GM19452 (cell line): ENCODE results near the gene RALGDS.

Experiments used
- ATAC-seq: cut with Tn5 transposase; IDR thresholded peaks from one replicate; pipeline ENCODE4 v1.9.1; 2021; ENCODE audit not compliant: unreplicated experiment

Gene RALGDS

DNA sequence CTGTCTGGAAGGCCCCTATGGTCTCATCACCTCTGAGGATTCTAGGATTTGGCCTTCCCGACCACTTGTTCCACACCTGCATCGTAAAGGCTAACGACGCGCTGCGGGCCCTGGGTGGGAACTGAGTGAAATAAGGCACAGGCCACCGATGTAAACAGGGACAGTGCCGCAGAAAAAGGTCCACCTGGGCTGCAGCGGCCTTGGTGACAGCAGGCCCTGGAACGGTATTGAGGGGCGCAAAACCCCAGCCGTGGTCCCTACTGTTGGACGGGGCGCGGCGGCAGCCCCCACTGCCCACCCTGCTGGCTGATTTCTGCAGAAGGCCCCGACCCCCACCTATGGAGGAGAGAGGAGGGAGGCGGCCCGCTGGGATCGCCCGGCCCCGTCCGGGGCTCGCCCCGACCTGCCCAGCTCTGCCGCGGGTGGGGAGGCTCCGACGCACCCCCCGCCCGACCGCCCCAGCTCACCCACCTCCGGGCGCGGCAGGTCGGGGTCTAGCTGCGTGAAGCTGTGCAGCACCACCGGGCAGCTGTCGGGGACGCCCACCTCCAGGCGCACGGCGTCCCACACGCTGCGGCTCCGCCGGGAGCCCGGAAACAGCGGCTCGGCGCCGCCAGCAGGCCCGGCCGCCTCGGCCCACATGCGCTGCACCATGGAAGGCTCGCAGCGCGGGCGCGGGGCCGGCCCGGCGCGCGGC, 391 bp downstream of the RALGDS start:
- peak; percentile 21 for ATAC-seq

DNA sequence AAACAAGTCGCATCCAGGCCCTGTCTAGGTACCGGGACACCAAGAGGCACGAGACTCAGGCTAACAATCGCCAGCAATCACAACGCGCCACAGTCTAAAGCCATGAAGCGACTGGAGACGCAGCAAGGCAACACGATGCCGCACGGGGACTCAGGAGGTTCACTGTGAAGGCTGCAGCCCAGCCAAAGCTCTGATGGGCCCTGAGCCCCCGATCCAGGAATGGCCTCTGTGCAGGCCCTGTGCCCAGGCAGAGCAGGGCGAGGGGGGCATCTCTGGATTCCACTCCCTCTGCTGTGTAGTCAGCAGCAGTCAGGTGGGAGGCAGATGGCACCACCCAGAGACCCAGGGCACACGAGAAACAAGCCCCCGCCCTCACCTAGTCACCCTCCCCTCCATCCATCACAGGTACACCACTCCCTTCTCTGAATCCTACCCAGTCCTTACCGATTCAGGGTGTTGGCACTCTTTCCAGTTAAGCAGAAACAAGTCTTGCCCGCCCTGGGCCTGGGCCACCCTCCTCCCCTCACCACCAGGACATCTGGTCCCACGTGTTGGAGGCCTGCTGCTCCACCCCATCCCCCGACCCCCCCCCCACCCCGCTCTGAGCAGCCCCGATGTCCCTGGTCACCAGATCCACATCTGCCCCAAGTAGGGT, 1.1 kb downstream of the RALGDS start:
- no peak for ATAC-seq

DNA sequence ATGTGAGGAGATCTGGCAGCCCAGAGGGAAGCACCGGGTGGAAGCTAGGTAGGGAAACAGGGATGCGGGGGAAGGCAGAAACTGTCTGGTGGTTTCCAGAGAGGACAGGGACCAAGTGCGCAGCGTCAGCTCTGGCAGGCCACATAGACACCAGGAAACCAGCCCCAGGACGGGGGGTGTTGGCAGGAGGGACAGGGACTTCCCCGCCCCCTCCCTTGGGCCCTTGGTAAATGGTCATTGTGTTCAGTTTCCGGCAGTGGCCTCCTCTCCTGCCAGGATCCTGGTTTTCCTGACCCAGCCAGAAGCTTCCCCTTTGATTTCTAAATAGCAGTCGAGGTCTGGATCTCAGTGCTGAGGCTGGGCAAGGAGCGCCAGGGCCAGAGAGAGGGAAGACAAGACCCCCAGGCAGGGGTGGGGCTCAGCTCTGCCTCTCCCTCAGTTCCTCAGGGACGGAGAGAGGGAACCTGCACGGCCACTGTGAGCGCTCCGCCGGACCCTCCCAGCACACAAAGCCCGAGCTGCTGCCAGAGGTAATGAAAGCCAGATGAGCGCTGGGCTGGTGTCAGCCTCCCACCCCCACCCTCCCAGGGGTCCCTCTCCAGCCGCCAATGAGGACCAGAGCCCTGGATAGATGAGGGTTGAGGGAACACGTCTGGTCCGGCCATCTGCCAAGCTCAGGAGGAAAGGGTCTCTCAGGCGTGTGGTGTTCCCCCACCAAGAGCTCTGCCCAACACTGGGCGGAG, 1.8 kb downstream of the RALGDS start:
- no peak for ATAC-seq

- ATAC-seq: no peak
Measured at GRCh38 chr9:133118568-133118967, 2.5 kb downstream of the RALGDS start.

DNA sequence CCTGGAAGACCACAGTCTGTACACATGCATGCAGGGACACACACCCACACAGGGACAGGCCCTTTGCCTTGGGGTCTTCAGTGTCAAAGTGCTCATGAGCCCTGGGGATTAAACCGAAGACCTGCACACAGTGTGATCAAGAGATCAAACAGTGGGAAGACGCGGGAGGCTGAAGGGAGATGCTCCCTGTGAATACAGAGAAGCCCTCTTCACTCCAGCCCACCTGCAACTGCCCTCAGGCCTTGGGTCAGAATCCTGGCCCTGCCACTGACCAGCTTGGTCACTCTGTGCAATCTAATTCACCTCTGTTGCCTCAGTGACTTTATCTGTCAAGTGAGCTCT, 2.9 kb downstream of the RALGDS start:
- no peak for ATAC-seq

DNA sequence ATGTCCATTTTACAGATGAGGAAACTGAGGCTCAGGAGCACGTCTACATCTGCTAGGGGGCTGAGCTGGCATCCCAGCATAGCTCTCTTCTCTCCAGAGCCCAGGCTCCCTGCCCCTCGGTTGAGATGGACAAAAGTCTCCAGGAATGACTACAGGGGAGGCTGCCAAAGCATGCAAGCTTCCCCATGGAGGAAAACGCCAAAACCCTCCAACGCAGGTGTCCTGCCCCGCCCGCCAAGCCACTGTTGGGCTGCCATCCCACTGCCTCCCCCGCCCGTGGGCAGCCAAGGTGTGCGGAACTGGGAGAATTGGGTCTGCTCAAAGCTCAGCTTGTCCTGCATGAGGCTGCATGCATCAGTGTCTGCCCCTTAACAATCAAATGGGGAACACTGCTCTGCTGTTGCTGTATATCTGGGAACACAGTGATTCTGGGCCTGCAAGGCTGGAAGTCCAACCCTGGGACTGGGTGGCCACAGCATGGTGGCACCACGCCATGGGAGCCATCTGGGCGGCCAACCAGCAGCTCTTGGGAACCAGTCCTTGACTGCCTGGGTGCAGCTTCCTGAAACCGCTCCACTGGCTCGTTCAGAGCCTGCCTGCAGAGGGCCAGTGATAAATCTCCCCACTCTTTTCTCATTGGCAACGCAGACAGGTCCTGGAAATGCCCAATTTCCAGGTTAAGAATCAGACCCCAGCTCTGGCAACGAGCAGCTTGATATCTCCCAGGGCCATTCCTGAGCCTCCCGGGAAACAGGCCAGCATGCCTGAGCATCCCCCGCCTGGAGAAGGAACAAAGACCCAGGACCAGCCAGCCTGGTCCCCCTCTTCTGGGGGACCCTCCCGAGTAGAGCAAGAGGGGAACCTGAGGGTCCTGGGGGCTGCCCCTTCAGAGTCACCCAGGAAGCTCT, 3.5 kb downstream of the RALGDS start:
- no peak for ATAC-seq

GRCh38 chr9:133116346-133117231, 4.5 kb downstream of the RALGDS start:
- ATAC-seq: no peak

- peak; percentile 62 for ATAC-seq
Measured at GRCh38 chr9:133115604-133116345, 5.3 kb downstream of the RALGDS start.

- no peak for ATAC-seq
Measured at GRCh38 chr9:133114886-133115603, 6.0 kb downstream of the RALGDS start.

GRCh38 chr9:133113949-133114885, 6.8 kb downstream of the RALGDS start:
- no peak for ATAC-seq

DNA sequence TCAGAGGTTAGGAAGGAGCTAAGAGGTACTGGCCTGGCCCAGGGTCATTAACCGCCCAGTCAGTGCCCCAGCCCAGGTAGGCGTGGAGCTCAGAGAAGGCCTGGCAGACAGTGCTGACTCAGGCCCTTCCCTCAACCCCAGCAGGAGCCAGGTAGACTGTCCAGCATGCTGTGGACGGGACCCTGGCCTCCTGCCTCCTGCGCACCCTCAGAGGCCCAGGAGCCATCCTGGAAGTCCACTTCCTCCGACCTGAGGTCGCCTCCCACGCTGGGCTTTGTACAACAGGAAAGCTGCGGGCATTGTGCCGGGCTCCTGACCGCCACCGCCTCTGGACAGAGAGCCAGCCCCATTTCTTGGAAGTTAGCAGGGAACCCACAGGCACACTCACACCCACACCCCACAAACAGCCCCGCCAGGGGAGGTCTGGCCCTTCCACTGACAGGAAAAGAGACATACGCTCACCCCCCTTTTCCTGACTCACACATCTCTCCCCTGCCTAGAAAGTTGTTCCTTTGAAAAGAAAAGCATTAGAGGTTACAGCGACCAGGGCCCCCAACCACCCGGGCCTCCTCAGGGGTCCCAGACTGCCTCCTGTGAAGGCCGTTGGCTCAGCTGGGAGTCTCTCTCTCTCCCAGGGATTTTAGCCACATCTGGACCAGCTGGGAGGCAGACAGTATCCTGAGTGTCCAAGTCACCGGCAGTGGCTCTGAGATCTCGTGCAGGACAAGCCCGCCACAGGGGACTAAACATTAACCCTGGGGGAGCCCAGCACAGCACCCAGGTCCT, 7.7 kb downstream of the RALGDS start:
- no peak for ATAC-seq

GRCh38 chr9:133112663-133113026, 8.4 kb downstream of the RALGDS start:
- no peak for ATAC-seq

- no peak for ATAC-seq
Measured at GRCh38 chr9:133111808-133112662, 9.0 kb downstream of the RALGDS start.

DNA sequence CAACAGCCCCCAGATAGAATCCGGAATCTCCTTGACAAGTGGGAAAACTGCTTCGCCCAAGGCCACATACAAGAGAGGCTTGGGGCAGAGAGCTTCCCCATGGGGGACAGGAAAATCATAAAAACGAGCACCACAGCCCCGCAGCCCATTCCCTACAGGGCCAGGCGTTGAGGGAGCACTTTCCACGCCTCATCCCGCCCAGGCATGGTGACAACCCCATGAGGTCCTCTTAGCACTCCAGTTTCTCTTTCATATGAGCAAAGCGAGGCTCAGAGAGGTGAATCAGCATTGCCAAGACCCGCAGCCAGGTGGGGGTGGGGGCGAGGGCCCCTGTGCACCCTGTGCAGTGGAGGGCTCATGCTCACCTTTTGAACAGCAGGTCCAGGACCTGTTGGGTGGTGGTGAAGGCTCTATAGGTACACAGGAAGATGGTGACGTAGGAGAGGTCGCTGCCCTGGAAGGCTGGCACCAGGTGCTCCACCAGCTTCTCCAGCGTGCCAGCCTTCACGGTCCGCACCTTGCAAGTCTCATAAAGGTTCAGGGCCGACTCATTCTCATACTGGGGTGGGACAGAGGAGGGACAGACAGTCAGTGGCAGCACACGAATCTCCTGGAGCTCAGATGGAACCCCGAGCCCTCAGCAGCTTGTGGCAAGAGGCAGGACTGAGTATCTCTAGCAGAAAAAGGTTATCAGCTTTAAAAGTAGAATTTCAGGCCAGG, 10.9 kb downstream of the RALGDS start:
- ATAC-seq: no peak

- ATAC-seq: no peak
Measured at GRCh38 chr9:133108794-133109641, 12.0 kb downstream of the RALGDS start.
